Body of pancreas (tissue), 4 donors: ENCODE measurements around the gene DNAAF8. TPM values are rescaled to one million over a fixed set of nuclear protein-coding genes. Genes with fewer than 3 reads are reported as not detected.

Source experiments
- ATAC-seq: fragments of 150-250 bp; one replicate; pipeline ENCODE4 v1.9.1; 2016
- DNase-seq, 4 donors: peaks; one replicate each; pipeline ENCODE4 v3.0.0-alpha.2; 2019
- H3K27ac ChIP-seq, 4 donors: fragments of 200-600 bp; sonication (generic); 1 replicate in 3 of 4; 2 replicates in 1 of 4; pipeline versions ENCODE4 v1.5.1 to v1.6.1; 2016 to 2019; ENCODE audit warnings: mild to moderate bottlenecking in 1 of 4, mixed read lengths in 1 of 4, moderate library complexity in 1 of 4
- H3K27me3 ChIP-seq, 2 donors: fragments of 200-600 bp; sonication (generic); one replicate each; pipeline ENCODE4 v1.6.0; 2016; ENCODE audit warnings: mild to moderate bottlenecking in 1 of 2
- H3K36me3 ChIP-seq, 2 donors: fragments of 200-600 bp; sonication (generic); replicated peaks in 1 of 2; 2 replicates each; pipeline ENCODE4 v1.5.1; 2016; ENCODE audit warnings: low read depth in 2 of 2; ENCODE audit not compliant: insufficient read depth in 1 of 2
- H3K4me1 ChIP-seq: fragments of 200-600 bp; sonication (generic); one replicate; pipeline ENCODE4 v1.6.0; 2016
- H3K4me3 ChIP-seq, 2 donors: fragments of 200-600 bp; sonication (generic); 1 replicate in 1 of 2; 2 replicates in 1 of 2; pipeline ENCODE4 v1.5.1; 2016 to 2019
- H3K9me3 ChIP-seq, 3 donors: fragments of 200-600 bp; sonication (generic); 1 replicate in 2 of 3; 2 replicates in 1 of 3; pipeline ENCODE4 v1.5.1; 2016
- CTCF ChIP-seq, 7 experiments: fragments of 450-650 bp in 4 of 7; fragments of 200-600 bp in 3 of 7; sonication (generic) in 3 of 7; IDR thresholded peaks; one replicate each; pipeline ENCODE4 v1.5.1; 2016 to 2019; ENCODE audit warnings: antibody characterized with exemption in 7 of 7
- POLR2A ChIP-seq, 3 donors: fragments of 450-650 bp; IDR thresholded peaks; one replicate each; pipeline ENCODE4 v1.6.1; 2016; ENCODE audit warnings: antibody characterized with exemption in 3 of 3, mild to moderate bottlenecking in 2 of 3
- WGBS, 2 donors: methylation state at CpG; one replicate each; pipeline ENCODE4 v1.1.5; 2017; 5-methylcytosine and 5-hydroxymethylcytosine counted together
- intact Hi-C: fragments of 100-400 bp; cut with DNase I; formaldehyde crosslinking; loops from one replicate; pipeline ENCODE4 v1.15.1; 2023
- total RNA-seq, 2 donors: library from RNA; depleted of rRNA; stranded (reverse); fragments of >200 nt; gene quantifications; one replicate each; pipeline ENCODE4 v1.1.0, GENCODE V29; 2016

Gene DNAAF8
- total RNA-seq, 2 donors from 2014 or later = under 0.01 to 0.26 TPM

- peaks cover 15% of the 10 kb centered on the region for H3K4me1 ChIP-seq
- WGBS, 2 donors = 88 to 92% methylated on average over 23 of the region's 23 CpGs
- H3K27me3 ChIP-seq = no peaks in the 10 kb centered on the region
- DNase-seq = no peak
- no peak for ATAC-seq
- no peak overlapping the region for H3K4me3 ChIP-seq
- H3K27ac ChIP-seq = no peak overlapping the region
- no peaks in the 10 kb centered on the region for H3K36me3 ChIP-seq
- intact Hi-C loops = no loop called here
- H3K9me3 ChIP-seq = no peaks in the 10 kb centered on the region
- TF ChIP-seq POLR2A (IDR thresholded peaks at IDR 0.05) = no peak
- TF ChIP-seq CTCF (IDR thresholded peaks at IDR 0.05) = no peak
Measured at GRCh38 chr16:4785758-4786433, 51.6 kb downstream of the DNAAF8 start.

GRCh38 chr16:4787068-4787467 is 52.7 kb downstream of the DNAAF8 start:
- TF ChIP-seq POLR2A (IDR thresholded peaks at IDR 0.05) (no peak), CTCF (IDR thresholded peaks at IDR 0.05) (no peak)
- no peak for DNase-seq
- Histone ChIP-seq H3K4me3 (no peak overlapping the region), H3K36me3 (no peaks in the 10 kb centered on the region), H3K27ac (no peak overlapping the region), H3K4me1 (peaks cover 15% of the 10 kb centered on the region), H3K27me3 (no peaks in the 10 kb centered on the region), H3K9me3 (no peaks in the 10 kb centered on the region)
- WGBS, 2 donors = 95 to 96% methylated on average over 4 to 8 of the region's 8 CpGs
- no peak for ATAC-seq
- intact Hi-C loops = no loop called here

GRCh38 chr16:4787627-4788482 is 53.5 kb downstream of the DNAAF8 start, which contains the start of gene SEPTIN12:
TSS of gene SEPTIN12 (minus strand) at chr16:4788345. CDS start at chr16:4787645, 700 bp downstream.
- WGBS, 2 donors = 66 to 67% methylated on average over 11 to 14 of the region's 14 CpGs
- intact Hi-C loops = no loop called here
- Histone ChIP-seq H3K9me3 (no peaks in the 10 kb centered on the region), H3K27ac (peak within 1 kb of the TSS in 2 of 4 donors; percentile 17 to 27), H3K27me3 (no peaks in the 10 kb centered on the region), H3K4me1 (peaks cover 15% of the 10 kb centered on the region), H3K4me3 (no peak within 1 kb of the TSS), H3K36me3 (no peaks in the 10 kb centered on the region)
- no peak for DNase-seq
- ATAC-seq = no peak
- TF ChIP-seq POLR2A (IDR thresholded peaks at IDR 0.05) = no peak
- TF ChIP-seq CTCF (IDR thresholded peaks at IDR 0.05) = no peak

GRCh38 chr16:4788489-4788889 is 54.2 kb downstream of the DNAAF8 start:
- H3K9me3 ChIP-seq = no peaks in the 10 kb centered on the region
- no peak for TF ChIP-seq CTCF (IDR thresholded peaks at IDR 0.05)
- no peak for TF ChIP-seq POLR2A (IDR thresholded peaks at IDR 0.05)
- H3K36me3 ChIP-seq = no peaks in the 10 kb centered on the region
- DNase-seq (peak in 2 of 4 donors; percentile 35 to 48), ATAC-seq (peak; percentile 59)
- WGBS, 2 donors = 0 to 25% methylated on average over 2 to 9 of the region's 9 CpGs
- H3K27me3 ChIP-seq = no peaks in the 10 kb centered on the region
- peak overlapping the region in 2 of 4 donors; percentile 17 to 27 for H3K27ac ChIP-seq
- peaks cover 15% of the 10 kb centered on the region for H3K4me1 ChIP-seq
- H3K4me3 ChIP-seq = no peak overlapping the region
- intact Hi-C loops = no loop called here
